T47D (cell line): ENCODE results near the gene DEFB113.
A peak's percentile ranks its signal among the peaks of the same experiment; 100 is the strongest.
"Not testable (repeated sequence)": the region's sequence is repeated elsewhere in the genome, so short reads cannot be mapped to it uniquely, and the experiment has no call there.

ENCODE experiments used
- DNase-seq, 2 experiments: peaks; one replicate each; pipeline versions ENCODE4 v3.0.0 to v3.0.0-alpha.2; 2011 to 2012; ENCODE audit warnings: low read depth in 1 of 2, low spot score in 1 of 2
- JUND ChIP-seq: IDR thresholded peaks from 2 replicates; pipeline ENCODE4 v1.6.1; 2012; ENCODE audit warnings: low read depth
- in situ Hi-C: cut with HindIII; loops from 2 replicates; pipeline ENCODE4 v1.10.0; 2016; ENCODE audit warnings: low sequenced_read_pairs, low pct_unique_long_range_greater_than_20kb

The DEFB113 gene

DNA sequence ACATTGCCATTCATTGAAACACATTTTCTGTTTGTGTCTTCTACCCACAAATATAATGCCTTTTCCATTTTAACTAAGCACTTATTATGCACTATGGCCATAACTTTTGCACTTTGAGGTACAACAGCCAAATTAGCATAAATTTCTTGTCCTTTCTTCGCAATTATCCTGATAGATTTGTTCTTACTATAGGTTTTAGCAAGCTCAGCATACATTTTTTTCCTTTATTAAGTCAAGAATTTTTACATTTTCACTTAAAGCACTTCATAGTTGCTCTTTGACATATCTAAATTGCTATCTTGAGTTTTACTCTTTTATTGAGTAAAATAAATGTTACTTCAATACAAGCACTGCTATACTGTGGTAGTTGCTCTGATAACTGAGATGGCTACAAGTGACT is 11.2 kb downstream of the DEFB113 start:
- in situ Hi-C loops = no loop called here
- no peak for DNase-seq
- no peak for TF ChIP-seq JUND

DNA sequence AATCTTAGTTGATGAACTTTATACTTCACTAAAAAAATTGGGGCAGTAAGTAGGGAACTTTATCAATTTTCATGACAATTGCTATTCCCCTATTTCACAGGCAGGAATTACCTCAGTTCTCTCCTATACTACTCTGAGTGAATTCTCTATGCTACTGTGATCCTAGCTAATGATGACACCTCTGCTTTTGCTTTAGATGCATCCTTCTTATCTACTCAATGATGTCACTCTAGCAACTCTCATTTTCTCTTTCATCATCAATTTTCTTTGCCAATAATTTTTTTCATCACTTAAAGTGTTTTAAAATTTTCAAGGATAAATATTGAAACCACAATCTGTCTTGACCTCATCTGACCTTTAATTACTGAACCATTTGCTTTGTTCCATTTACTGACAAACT is 13.6 kb downstream of the DEFB113 start:
- in situ Hi-C loops = no loop called here
- DNase-seq = no peak
- TF ChIP-seq JUND = no peak

DNA sequence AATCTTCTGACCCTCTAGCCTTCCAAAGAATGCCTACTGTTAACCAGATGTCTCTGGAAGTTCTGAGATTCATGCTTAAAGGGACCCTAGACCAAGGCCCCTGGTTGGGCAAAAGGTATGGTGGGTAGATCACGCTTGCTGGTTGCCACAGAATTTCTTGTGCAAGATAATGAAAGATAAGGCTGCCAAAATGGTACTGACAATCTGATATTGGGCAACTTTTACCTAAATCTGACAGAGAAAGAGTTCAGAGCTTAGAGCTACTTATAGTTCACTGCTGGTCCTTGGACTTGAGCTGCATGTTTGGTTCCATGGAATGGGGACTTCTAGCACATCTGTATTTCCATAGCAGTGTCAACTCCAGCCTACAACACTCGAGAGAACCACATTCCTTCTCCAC is 17.5 kb downstream of the DEFB113 start:
- no peak for DNase-seq
- no peak for TF ChIP-seq JUND
- in situ Hi-C loops = no loop called here

DNA sequence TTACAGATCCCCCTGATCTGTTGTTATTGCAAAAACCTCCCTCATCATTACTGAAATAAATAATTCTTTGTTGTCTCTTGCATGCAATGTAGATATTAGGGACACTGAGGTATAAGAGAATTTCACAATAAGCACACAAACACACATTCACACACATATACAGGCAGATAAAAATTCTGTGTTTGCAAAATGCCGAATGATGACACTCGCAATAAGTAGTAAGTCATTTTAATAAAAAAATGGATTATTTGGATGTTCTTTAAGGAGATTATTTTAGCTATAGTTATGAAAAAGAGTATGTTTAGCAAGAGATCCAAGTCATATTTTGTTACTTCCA is 19.0 kb downstream of the DEFB113 start:
- DNase-seq = no peak
- in situ Hi-C loops = no loop called here
- TF ChIP-seq JUND = no peak

DNA sequence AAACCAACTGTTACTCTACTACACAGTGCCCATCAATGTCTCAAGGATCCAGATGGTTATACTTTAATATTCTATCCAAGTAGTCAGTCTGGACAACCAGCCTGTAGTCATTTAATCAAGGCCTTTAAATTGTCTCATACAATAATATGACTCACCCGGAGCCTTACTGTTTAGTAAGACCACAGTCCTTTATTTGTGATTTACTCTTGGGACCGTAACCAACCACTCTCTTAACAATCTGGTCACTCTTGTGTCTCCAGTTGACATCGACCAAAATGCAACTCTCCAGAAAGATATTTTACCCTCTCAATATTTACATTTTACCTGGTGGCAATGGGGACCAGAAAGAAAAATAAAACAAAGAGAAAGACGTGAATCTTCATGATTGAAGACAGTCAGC is 20.4 kb downstream of the DEFB113 start:
- DNase-seq = no peak
- in situ Hi-C loops = no loop called here
- no peak for TF ChIP-seq JUND

DNA sequence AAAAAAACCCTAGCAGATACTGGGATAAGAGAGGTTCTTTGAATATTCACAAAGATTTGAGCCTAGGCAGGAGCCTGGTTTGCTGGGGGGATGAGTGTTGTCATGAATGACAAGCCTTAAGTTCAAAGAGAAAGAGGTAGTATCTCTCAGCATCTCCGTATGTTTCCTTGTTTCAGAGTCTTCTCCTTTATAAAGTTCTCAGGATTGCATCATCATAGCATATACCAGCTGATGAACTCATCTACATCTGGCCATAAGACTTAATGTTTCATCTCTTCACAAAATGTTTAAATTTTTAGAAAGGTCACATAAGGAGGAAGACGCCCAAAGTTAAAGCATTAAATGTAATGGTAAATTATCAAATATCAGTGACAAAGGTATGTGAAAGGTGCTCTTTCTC is 22.6 kb downstream of the DEFB113 start:
- TF ChIP-seq JUND = no peak
- no peak for DNase-seq
- in situ Hi-C loops = no loop called here

DNA sequence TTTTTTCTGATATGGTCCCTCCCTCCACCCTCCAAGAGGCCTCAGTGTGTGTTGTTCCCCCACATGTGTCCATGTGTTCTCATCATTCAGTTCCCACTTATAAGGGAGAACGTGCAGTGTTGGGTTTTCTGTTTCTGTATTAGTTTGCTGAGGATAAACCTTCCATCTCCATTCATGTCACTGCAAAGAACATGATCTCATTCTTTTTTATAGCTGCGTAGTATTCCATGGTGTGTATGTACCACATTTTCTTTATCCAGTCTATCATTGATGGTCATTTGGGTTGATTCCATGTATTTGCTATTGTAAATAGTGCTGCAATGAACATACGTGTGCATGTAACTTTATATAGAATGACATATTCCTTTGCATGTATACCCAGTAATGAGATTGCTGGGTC is 25.4 kb downstream of the DEFB113 start:
- DNase-seq, in situ Hi-C loops: not testable (repeated sequence)

DNA sequence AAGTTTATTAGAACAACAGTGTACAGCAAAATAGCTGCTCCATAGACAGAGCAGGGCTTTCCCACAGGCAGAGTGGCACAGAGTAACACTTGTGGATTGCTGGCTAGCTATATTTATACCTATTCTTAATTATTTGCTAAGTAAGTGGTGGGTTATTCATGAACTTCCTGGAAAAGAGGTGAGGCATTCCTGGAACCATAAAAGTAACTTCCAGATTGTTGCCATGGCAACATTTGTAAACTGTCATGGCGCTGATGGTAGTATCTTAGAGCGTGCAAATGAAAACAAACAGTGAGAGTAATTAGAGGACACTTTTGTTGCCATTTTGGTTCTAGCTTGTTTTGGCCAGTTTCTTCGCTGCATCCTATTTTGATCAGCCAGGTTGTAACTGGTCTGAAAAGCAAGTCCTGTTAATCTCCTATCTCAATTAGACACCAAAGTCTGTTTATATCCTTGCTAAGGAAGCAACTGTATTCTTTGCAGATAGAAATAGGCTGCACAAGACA is 29.4 kb downstream of the DEFB113 start:
- no peak for DNase-seq
- no peak for TF ChIP-seq JUND
- in situ Hi-C loops = no loop called here

DNA sequence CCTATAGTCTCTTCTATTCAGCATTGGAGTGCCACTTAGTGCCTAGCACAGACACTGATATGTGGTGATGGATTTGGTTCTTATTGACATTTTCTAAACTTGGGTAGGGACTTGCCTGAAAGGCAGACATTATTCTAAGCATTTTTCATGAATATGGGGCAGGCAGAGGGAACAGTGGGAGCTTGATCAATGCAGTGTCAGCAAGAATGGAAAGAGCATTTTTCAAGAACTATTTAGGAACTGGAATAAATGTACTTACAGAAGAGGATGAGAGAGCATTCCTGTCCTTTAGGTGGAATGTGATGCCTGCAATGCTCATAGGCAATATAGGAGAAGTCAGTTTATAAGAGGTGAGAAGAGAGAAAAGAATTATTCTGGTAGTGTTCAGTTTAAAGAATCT is 31.6 kb downstream of the DEFB113 start:
- no peak for TF ChIP-seq JUND
- in situ Hi-C loops = no loop called here
- DNase-seq = no peak

DNA sequence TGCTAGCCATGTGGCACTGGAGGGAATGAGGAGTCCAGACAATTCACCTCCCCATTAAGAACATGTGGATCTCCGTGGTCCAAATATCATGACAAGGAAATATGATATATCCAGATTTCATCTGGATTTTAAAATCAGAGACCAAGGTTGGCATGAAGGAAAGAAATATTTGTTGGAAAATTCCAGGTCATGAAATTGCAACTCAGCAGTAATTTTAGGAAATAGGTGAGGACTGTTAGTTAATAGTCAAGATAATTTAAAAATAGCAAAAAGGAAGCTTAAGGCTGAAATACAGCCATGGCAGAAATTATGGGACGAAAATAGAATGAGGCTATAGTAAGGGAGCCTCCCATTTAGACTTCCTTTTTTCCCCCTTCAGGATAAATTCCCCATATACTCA is 32.4 kb downstream of the DEFB113 start:
- DNase-seq = no peak
- in situ Hi-C loops = no loop called here
- no peak for TF ChIP-seq JUND

DNA sequence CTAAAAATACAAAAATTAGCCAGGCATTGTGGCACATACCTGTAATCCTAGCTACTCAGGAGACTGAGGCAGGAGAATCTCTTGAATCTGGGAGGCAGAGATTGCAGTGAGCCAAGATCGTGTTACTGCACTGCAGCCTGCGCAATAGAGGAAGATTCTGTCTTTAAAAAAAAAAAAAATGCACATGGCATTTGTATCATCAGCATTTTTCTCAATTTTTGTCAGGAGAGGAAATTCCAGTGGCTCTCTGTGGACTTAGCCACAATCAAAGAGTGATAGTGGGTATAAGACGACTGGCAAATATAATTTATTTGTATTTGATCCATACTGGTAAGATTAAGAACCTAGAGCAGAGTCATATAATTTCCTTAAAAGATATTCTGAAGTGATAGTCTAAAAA is 34.0 kb downstream of the DEFB113 start:
- in situ Hi-C loops = no loop called here
- no peak for DNase-seq
- TF ChIP-seq JUND = no peak

DNA sequence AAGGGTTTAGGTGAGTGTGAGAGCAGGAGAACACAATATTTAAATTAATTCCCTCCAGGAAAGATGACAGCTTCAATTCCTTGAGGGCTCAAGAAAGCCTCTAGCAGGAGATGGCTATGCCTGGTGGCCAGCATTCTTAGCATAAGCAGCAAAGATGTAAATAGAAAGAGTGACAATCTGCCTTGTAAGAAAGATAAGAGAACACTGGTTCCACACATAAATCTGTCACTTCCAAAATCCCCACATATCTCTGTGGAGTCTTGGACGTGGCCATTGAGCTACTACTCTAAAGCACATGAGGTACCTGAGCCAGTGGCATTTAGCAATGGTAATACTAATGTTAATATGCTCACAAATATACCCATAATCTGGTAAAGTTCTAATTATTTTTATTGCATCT is 34.7 kb downstream of the DEFB113 start:
- in situ Hi-C loops = no loop called here
- DNase-seq = no peak
- TF ChIP-seq JUND = no peak

DNA sequence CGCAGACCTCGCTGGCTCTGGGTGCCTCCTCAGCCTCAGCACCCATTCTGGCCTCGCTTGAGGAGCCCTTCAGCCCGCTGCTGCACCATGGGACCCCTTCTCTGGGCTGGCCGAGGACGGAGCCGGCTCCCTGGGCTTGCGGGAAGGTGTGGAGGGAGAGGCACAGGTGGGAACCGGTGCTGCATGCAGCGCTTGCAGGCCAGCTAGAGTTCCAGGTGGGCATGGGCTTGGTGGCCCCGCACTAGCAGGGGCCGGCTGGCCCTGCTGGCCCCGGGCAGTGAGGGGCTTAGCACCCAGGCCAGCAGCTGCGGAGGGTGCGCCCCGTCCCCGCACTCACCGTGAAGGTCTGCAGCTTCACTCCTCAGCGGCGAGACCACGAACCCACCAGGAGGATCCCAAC is 35.9 kb downstream of the DEFB113 start:
- DNase-seq = no peak
- in situ Hi-C loops = no loop called here
- no peak for TF ChIP-seq JUND

DNA sequence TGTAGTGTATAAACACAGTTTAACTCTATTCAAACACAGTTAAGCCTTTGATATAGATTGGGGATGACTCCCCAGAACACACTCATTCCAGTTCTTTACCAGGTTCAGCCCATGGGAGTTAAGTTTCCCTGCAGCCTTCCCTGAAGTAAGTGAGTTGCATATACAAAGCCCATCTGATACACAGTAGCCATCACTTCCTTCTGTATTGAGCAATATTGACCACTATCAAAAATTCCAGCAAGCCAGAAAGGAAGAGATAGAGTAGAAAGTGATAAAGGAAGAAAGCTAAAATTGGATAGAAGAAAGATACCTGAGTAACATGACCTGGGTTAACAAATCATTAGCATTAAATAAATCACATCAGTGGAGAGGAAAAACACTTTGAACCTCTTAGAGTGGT is 40.1 kb downstream of the DEFB113 start:
- no peak for DNase-seq
- no peak for TF ChIP-seq JUND
- in situ Hi-C loops = no loop called here

DNA sequence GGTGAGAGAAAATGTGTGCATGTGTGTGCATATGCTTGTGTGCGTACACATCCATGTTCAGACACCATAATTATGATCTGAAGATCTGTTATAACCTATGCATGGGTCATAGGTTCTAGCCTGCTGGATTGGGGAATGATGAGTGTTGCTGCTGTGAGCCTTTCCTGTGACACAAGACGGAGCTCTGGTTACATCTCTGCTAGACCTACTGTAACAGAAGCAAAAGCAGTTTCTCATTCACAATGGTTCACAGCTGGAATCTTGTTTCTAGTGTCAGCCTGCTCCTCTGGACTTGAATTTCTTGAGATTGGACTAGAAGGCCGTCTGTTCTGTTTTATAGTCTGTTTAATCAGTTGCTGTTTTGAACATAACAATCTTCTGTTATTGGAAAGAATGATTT is 45.6 kb downstream of the DEFB113 start:
- peak in 1 of 2 experiments; percentile 46 for DNase-seq
- no peak for TF ChIP-seq JUND
- in situ Hi-C loops = no loop called here
